Measurements from ENCODE around the gene ITPR1.

The ITPR1 gene

GRCh38 chr3:4655145-4656045, 162.2 kb downstream of the ITPR1 start:
- DNase-seq = no peak

GRCh38 chr3:4656059-4656458, 162.9 kb downstream of the ITPR1 start:
- DNase-seq = peak; percentile 78

- DNase-seq = no peak
Measured at GRCh38 chr3:4656626-4657328, 163.6 kb downstream of the ITPR1 start.

GRCh38 chr3:4660936-4661335, 167.8 kb downstream of the ITPR1 start:
- DNase-seq = no peak

- DNase-seq = no peak
Measured at GRCh38 chr3:4664412-4664811, 171.3 kb downstream of the ITPR1 start.

- DNase-seq = no peak
Measured at GRCh38 chr3:4665197-4665596, 172.0 kb downstream of the ITPR1 start.

- DNase-seq = no peak
Measured at GRCh38 chr3:4666071-4666470, 172.9 kb downstream of the ITPR1 start.

- no peak for DNase-seq
Measured at GRCh38 chr3:4670352-4670751, 177.2 kb downstream of the ITPR1 start.

GRCh38 chr3:4672725-4673275, 179.7 kb downstream of the ITPR1 start:
- DNase-seq = peak; percentile 44

- no peak for DNase-seq
Measured at GRCh38 chr3:4674216-4674615, 181.1 kb downstream of the ITPR1 start.

- no peak for DNase-seq
Measured at GRCh38 chr3:4675704-4676103, 182.6 kb downstream of the ITPR1 start.

GRCh38 chr3:4678320-4678719, 185.2 kb downstream of the ITPR1 start:
- no peak for DNase-seq

GRCh38 chr3:4680227-4680691, 187.1 kb downstream of the ITPR1 start:
- no peak for DNase-seq

GRCh38 chr3:4680871-4681300, 187.7 kb downstream of the ITPR1 start:
- no peak for DNase-seq

GRCh38 chr3:4681301-4681700, 188.2 kb downstream of the ITPR1 start:
- DNase-seq = no peak

- no peak for DNase-seq
Measured at GRCh38 chr3:4684117-4684516, 191.0 kb downstream of the ITPR1 start.

GRCh38 chr3:4684976-4685375, 191.8 kb downstream of the ITPR1 start:
- DNase-seq = no peak

GRCh38 chr3:4685673-4686345, 192.7 kb downstream of the ITPR1 start:
- DNase-seq = no peak

GRCh38 chr3:4686619-4687018, 193.5 kb downstream of the ITPR1 start:
- no peak for DNase-seq

GRCh38 chr3:4687167-4687566, 194.0 kb downstream of the ITPR1 start:
- no peak for DNase-seq

- DNase-seq = no peak
Measured at GRCh38 chr3:4687596-4687995, 194.4 kb downstream of the ITPR1 start.

GRCh38 chr3:4688411-4688810, 195.3 kb downstream of the ITPR1 start:
- DNase-seq = no peak

GRCh38 chr3:4689021-4689420, 195.9 kb downstream of the ITPR1 start:
- no peak for DNase-seq
